DMS114 treated with DMSO at 0.1 percent for 48 hours (cell line): ENCODE results near the gene NEK4.

ENCODE experiments used
- DNase-seq: peaks from one replicate; lab custom pipeline; 2025; ENCODE audit not compliant: unreplicated experiment; lab: John Stamatoyannopoulos, UW

Gene NEK4

GRCh38 chr3:52704611-52705437, 65.9 kb downstream of the NEK4 start:
- no peak for DNase-seq

GRCh38 chr3:52703341-52703740, 67.4 kb downstream of the NEK4 start:
- no peak for DNase-seq

GRCh38 chr3:52697632-52697965, 73.1 kb downstream of the NEK4 start:
- DNase-seq, result no peak

- DNase-seq, result no peak
These were observed 73.7 kb downstream of the NEK4 start for GRCh38 chr3:52696830-52697631.

- DNase-seq, result no peak
These were observed 74.7 kb downstream of the NEK4 start for GRCh38 chr3:52695798-52696671.

- DNase-seq, result no peak
These were observed 76.1 kb downstream of the NEK4 start for GRCh38 chr3:52694528-52695189.

GRCh38 chr3:52693071-52693470, 77.7 kb downstream of the NEK4 start:
- DNase-seq, result no peak

GRCh38 chr3:52690560-52690959, 80.2 kb downstream of the NEK4 start:
- DNase-seq, result no peak

- no peak for DNase-seq
These were observed 81.6 kb downstream of the NEK4 start for GRCh38 chr3:52689151-52689550.

GRCh38 chr3:52688266-52688665, 82.5 kb downstream of the NEK4 start:
- DNase-seq, result no peak

- peak; percentile 88 for DNase-seq
These were observed 84.7 kb downstream of the NEK4 start, which contains the start of the genes GNL3 and PBRM1 for GRCh38 chr3:52685709-52686691. Gene GNL3 (plus strand): TSS chr3:52686032. CDS start chr3:52686093, 61 bp downstream. Gene PBRM1 (minus strand): TSS chr3:52685913.

- DNase-seq, result peak; percentile 41
These were observed 85.4 kb downstream of the NEK4 start for GRCh38 chr3:52685285-52685708.

GRCh38 chr3:52684184-52684583, 86.6 kb downstream of the NEK4 start:
- no peak for DNase-seq

GRCh38 chr3:52683611-52684010, 87.1 kb downstream of the NEK4 start:
- no peak for DNase-seq

GRCh38 chr3:52682016-52682415, 88.7 kb downstream of the NEK4 start:
- DNase-seq, result no peak

GRCh38 chr3:52681596-52681995, 89.1 kb downstream of the NEK4 start:
- DNase-seq, result no peak

GRCh38 chr3:52679811-52680210, 90.9 kb downstream of the NEK4 start:
- no peak for DNase-seq

GRCh38 chr3:52679199-52679538, 91.6 kb downstream of the NEK4 start:
- no peak for DNase-seq
